GM18951 (cell line): ENCODE results near the gene UTP18.
"Not testable (repeated sequence)": the region's sequence is repeated elsewhere in the genome, so short reads cannot be mapped to it uniquely, and the experiment has no call there.

ENCODE experiments used
- POLR2A ChIP-seq: IDR thresholded peaks from 4 replicates; pipeline ENCODE4 v1.6.1; 2011; ENCODE audit warnings: mild to moderate bottlenecking; ENCODE audit not compliant: insufficient read length, insufficient read depth; ENCODE audit errors: extremely low read depth
- in situ Hi-C: fragments of 300-500 bp; cut with MboI; formaldehyde crosslinking; loops from one replicate; pipeline ENCODE4 v1.12.0; 2022; ENCODE audit warnings: low sequenced_read_pairs, mixed read lengths, inconsistent platforms; ENCODE audit not compliant: unreplicated experiment

UTP18 gene

GRCh38 chr17:51272812-51273211, 12.5 kb downstream of the UTP18 start:
- no peak for TF ChIP-seq POLR2A
- in situ Hi-C loops = no loop called here

GRCh38 chr17:51275381-51275780, 15.0 kb downstream of the UTP18 start:
- in situ Hi-C loops = no loop called here

GRCh38 chr17:51279183-51279582, 18.8 kb downstream of the UTP18 start:
- no peak for TF ChIP-seq POLR2A
- in situ Hi-C loops = no loop called here

More at GRCh38 chr17:51275381-51275780, 15.0 kb downstream of the UTP18 start:
- no peak for TF ChIP-seq POLR2A

DNA sequence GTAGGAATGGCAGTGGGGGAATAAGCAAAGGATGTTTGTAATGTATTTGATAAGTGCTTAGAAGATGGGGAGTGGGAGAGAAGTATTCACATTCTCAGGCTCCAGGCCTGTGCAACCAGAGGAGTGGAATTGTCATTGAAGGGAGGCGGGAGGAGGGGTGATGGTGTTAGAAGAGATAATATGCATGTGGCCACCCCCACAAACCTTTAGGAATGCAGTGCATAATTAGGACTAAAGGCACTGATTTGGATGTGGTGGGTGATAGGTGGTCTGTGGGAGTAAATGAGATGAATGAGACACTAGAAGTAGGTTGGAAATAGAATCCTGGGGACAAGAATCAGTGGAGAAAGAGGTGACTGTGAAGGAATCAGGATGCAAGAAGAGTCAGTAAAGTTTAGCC, 27.1 kb downstream of the UTP18 start:
- in situ Hi-C loops = no loop called here
- no peak for TF ChIP-seq POLR2A

GRCh38 chr17:51289696-51290111, 29.4 kb downstream of the UTP18 start:
- in situ Hi-C loops = no loop called here

DNA sequence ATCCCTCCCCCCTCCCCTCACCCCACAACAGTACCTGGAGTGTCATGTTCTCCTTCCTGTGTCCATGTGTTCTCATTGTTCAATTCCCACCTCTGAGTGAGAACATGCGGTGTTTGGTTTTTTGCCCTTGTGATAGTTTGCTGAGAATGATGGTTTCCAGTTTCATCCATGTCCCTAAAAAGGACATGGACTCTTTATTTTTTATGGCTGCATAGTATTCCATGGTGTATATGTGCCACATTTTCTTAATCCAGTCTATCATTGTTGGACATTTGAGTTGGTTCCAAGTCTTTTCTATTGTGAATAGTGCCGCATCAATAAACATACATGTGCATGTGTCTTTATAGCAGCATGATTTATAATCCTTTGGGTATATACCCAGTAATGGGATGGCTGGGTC, 34.0 kb downstream of the UTP18 start:
- in situ Hi-C loops = not testable (repeated sequence)

More at GRCh38 chr17:51289696-51290111, 29.4 kb downstream of the UTP18 start:
- no peak for TF ChIP-seq POLR2A

GRCh38 chr17:51298508-51299371, 38.4 kb downstream of the UTP18 start:
- no peak for TF ChIP-seq POLR2A
- in situ Hi-C loops = no loop called here

DNA sequence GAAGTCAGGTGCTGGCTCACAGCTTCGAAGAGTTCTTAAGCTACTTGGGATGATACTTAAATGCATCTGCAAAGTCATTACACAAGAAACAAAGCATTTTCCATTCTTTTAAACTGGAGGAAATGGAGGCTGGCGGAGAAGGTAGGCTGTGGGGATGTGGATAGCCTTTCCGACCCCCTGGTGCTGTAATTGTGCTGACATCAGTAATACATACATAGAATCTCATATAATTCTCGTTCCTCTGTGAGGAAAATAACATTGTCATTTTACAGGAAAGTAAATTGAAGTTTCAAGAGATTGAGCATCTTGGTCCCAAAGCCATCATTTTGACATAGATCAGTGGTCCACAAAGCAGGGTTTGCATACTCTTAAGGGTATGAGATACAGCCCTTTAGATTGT, 39.5 kb downstream of the UTP18 start:
- in situ Hi-C loops = no loop called here
- no peak for TF ChIP-seq POLR2A

DNA sequence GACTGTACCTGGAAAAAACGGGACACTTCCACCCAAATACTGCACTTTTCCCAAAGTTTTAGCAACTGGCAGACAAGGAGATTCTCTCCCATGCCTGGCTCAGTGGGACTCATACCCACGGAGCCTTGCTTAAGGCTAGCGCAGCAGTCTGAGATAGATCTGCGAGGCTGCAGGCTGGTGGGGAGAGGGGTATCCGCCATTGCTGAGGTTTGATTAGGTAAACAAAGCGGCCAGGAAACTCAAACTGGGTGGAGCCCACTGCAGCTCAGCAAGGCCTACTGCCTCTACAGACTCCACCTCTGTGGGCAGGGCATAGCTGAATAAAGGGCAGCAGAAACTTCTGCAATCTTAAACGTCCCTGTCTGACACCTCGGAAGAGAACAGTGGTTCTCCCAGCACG, 44.8 kb downstream of the UTP18 start:
- in situ Hi-C loops = no loop called here
- no peak for TF ChIP-seq POLR2A

DNA sequence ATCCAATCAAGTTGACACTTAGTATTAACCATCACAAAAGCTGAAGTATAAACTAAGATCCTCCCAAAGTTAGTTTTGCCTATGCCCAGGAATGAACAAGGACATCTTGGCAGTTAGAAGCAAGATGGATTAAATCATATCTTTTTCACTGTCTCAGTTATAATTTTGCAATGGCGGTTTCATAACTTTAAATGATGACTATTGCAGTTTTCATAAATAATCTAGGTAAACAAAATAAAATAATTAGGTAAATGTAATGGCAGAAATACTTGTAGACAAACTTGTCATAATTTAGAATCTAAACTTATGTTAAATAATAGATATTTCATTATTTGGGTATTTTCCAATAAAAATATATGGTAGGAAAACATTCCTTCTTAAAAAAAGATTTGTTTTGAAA, 51.7 kb downstream of the UTP18 start:
- in situ Hi-C loops = not testable (repeated sequence)

GRCh38 chr17:51319186-51319585, 58.8 kb downstream of the UTP18 start:
- in situ Hi-C loops = no loop called here

DNA sequence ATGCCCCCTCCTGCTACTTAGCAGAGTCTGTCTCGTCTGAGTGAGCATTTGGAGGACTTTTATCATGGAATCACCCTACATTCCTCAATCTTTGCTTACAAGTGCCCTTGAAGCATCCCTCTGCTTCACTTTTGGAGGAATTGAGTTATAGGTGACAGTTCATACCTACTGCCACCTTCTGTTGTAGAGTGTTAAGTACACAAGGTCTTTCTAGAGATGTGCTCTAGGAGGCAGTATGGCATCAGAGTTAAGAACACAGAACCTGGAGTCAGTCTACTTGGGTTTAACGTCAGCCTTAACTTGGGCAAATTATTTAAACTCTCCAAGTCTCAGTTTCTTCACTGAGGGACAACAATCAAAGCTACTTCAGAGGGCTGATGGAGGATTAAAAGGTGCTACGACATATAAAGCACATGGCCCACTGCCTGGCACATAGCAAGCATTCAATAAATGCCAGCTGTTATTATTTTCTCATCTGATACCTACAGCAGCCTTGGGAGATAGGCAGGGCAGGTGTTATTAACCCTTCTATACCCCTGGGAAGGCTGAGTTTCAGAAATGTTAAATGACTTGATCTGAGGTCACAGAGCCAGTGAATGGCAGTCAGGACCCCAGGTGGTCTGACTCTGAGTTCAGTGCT, 62.2 kb downstream of the UTP18 start:
- TF ChIP-seq POLR2A = no peak
- in situ Hi-C loops = no loop called here

More at GRCh38 chr17:51319186-51319585, 58.8 kb downstream of the UTP18 start:
- TF ChIP-seq POLR2A = no peak

GRCh38 chr17:51325471-51325870, 65.1 kb downstream of the UTP18 start:
- TF ChIP-seq POLR2A = no peak
- in situ Hi-C loops = no loop called here

DNA sequence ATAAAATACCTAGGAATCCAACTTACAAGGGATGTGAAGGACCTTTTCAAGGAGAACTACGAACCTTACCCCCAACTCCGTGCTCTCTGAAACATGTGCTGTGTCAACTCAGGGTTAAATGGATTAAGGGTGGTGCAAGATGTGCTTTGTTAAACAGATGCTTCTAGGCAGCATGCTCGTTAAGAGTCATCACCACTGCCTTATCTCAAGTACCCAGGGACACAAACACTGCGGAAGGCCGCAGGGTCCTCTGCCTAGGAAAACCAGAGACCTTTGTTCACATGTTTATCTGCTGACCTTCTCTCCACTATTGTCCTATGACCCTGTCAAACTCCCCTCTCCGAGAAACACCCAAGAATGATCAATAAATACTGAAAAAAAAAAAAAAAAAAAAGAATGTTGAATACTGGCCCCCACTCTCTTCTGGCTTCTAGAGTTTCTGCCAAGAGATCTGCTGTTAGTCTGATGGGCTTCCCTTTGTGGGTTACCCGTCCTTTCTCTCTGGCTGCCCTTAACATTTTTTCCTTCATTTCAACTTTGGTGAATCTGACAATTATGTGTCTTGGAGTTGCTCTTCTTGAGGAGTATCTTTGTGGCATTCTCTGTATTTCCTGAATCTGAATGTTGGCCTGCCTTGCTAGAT, 70.6 kb downstream of the UTP18 start:
- in situ Hi-C loops = not testable (repeated sequence)
